ENCODE results near the gene RTP3.
"Not testable (repeated sequence)": the region's sequence is repeated elsewhere in the genome, so short reads cannot be mapped to it uniquely, and the experiment has no call there.

The RTP3 gene

DNA sequence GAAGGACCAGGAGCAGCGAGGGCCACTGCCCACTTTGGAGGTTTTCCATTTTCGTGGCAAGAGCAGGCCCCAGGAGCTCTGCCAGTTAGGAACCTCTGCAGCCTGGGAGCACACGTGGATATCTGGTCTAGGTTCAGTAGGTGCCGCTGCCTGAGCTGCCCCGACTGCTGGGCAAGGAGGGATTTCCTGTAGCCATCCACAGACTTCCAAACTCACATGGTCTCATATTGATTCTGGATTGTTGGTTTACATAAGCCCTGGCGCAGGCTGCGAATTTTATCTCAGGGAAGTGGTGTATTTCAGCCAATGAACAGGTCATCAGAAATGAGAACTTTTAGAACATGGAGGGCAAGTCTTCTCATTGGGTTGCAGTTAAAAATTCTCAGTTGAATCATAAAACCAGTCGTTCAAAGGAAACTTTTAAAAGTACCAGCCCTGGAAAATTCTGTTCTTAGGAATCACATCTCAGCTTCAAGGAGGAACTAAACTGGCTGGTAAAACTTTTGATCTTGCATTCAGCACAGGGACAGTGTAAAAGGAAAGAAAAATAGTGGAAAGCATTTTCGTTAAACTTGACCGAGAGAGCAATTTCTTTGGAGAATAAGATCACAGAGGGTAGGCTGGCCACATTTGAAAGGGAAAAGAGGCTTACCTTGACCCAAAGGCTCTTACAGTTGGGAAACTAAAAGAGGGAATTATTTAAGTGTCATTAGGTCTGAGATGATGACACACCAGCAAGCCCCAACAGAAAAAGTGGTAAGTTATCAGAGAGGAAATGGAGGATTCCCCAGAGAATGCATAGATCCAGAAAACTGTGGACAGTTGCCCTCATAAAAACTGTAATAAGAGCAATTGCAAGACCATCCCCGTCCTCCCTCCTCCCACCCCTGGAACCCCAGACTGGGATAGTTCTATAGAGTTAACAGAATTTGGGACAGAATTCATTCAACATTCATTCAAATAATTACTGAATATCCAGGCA, 6.4 kb upstream of the RTP3 start:
- DNase-seq: no peak

DNA sequence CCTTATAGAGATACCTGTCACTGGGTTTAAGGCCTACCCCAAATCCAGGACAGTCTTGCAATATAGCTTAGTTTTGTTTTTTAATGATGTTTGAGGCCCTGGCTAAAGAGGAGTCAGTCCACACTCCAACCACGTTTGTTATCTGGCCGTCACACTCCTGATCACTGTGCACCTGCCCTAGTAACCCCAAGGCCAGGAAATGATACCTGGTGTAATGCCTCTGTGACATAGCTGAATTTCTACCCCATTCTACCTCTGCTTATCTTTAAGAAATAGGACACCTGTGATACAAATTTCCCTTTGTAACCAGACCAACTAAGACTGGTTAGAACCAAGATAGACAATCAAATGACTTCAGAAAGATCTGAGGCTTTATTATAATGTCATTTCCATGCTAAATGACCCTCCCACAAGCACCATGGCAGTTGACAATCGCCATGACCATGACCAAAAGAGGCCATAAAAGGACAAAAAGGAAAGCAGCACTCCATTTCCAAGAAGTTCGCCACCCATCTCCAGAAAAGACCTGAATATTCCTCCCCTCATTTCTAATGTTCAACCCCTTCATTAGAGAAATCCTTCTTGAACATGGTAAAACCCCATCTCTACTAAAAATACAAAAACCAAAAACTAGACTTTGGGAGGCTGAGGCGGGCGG, 4.8 kb upstream of the RTP3 start:
- no peak for DNase-seq

DNA sequence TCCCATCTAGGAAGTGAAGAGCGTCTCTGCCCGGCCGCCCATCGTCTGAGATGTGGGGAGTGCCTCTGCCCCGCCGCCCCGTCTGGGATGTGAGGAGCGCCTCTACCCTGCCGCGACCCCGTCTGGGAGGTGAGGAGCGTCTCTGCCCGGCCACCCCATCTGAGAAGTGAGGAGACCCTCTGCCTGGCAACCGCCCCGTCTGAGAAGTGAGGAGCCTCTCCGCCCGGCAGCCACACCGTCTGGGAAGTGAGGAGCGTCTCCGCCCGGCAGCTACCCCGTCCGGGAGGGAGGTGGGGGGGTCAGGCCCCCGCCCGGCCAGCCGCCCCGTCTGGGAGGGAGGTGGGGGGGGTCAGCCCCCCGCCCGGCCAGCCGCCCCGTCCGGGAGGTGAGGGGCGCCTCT, 3.3 kb upstream of the RTP3 start:
- DNase-seq: not testable (repeated sequence)

DNA sequence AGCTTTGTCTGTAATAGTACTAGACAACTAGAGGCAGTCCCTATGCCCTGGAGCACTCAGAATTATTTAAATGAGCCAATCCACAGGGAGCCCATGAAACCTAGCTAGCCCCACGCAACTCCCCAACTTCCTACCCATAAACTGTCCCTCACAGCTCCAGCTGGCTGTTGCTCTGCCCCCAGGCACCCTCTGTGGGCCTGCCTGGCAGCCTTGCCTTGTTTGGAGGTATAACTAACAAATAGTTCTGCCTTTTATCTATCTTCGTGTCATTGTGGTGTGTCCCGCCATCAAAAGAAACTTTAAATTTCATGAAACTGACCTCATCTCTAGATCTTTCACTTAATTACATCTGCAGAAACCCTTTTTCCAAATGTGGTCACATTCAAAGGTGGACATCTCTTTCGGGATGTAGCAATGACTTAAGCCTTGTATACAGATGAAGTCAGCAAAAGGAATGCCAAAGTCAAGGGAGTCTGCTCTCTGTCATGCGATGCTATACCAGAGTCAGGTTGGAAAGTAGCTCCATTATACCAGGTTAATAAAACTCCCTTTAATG, 1.8 kb upstream of the RTP3 start:
- no peak for DNase-seq

DNA sequence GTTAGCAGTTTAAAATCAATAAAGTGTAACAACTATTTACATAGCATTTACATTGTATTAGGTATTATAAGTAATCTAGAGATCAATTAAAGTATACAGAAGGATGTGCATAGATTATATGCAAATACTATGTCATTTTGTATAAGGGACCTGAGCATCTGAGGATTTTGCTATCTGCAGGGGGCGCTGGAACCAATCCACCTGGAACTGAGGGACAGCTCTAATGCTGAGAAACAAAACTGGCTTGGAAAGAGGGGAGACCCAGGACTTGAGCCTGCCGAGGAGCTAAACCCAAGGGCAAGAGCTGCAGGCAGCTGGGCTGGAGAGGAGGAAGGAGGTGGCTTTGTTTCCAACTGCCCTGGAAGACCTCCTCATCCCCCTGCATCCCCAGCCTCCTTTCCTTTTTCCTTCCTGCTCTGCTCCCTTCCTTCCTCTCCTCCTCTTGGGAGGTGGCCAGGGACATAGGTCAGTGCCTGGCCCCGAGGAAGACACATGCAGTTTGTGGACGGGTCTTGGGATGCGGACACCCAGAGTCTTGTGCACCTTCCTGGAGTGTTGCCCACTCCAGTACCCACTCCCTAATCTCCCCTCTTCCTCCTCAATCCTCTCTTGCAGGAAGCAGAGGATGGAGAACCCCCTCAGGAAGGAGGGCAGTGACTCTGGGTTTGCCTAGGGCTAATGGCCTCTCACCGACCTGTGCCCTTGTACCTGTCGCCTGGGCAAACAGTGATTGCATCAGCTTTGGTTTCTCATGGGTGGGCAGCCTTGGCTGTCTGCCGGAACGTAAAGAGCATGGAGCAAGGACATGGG, 825 bp upstream of the RTP3 start:
- DNase-seq: no peak

DNA sequence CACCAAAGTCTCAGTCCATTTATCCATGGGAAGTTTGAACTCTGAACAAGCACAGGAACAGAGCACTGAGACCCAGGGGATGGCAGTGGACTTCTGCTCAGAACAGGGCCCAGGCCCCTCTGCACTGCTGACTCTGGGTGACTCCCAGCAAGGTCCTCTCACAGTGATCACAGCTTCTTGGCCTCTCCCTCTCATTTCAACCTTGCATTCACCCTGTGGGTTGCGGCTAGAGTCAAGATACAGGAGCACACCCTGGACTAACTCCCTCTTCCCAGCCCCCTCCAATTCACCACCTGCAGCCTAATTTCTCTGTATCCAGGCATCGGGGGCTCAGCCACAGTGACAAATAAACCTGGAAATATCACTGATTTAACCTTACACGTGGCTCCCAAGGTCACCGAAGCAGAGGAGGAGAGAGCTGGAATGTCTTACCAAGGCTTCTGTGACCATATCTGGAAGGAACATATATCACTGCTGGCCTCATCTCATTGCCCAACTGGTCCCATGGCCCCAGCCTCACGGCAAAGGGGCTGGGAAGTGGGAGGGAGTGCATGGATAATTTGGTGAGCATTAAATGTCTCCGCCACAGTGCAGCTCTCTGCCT, 1.2 kb downstream of the RTP3 start:
- DNase-seq: no peak

DNA sequence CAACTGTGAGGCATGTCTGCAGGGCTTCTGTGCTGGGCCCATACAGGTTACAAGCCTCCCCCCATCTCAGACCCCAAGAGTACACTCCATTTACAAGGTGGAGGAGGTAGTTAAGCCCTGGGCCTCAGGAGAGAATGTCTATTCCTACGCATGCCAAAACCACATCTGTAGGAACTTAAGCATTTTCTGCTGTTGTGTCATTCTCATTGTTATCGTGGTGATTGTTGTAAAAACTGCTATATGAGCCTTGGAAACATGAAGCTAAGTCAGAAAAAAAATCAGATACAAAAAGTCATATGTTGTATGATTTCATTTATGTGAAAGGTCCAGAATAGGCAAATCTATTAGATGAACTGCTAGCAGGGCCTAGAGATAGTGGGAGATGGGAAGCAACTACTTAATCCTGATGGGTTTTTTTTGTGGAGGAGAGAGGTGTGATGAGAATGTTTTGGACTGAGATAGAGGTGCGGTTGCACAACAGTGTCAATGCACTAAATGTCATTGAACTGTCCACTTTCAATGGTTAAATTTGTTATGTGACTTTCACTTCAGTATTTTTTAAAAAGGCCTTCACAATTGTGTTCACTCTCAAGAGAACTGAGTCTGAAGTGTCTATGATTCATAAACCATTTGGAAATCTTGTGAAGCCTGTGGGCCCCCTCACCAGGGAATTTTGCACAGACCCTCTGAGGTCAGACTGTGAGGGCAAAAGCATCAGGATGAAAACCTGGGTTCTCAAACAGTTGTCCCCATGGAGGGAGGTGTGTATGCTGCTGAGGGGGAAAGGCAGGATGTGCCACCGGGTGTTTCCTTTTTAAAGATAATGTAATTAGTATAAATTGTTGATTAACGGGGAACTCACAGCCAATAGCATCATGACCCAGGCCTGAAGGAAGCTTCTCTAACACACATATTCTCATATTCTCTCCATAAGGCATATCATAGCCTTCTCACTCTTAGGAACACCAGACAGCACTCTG, 3.2 kb downstream of the RTP3 start:
- DNase-seq: no peak

DNA sequence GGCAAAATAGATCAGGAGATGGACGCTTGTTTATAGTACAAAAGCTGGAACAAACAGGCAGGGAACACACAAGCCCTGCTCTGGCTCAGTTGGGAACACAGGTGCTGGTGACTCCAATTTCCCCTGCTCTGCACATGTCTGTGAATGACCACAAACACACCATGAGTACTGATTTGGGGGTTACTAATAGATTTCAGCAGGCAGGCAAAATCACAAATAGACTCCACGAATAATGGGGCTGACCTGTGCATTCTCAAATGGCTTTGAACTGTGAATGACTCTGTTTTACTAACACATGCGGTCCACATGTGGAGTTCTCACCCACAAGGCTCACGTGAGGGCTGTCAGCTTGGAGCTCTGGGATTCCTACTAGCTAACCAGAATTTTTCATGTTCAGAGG, 3.9 kb downstream of the RTP3 start:
- no peak for DNase-seq

DNA sequence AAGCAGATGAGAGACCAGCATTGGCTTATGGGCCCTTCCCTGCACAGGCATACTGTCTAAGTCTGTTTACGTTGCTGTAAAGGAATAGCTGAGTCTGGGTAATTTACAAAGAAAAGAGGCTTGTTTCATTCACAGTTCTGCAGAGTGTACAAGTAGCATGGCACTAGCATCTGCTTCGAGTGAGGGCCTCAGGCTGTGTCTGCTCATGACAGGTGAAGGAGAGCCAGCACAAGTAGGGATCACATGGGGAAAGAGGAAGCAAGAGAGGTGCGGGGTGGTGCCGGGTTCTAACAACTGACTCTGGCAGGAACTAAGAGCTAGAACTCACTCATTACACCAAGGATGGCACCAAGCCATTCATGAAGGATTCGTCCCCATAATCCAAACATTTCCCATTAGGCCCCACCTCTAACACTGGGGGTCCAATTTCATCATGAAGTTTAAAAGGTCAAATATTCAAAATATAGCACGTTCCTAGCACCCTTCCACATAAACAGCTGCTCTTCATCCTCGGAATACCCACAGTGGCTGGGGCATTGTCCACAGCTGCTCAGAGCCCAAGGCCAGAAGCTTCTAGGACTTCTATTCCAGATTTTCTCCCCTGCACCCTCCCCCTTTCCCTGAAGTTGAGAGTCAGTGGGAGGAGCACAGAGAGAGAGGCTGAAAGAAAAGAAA, 5.6 kb downstream of the RTP3 start:
- no peak for DNase-seq

DNA sequence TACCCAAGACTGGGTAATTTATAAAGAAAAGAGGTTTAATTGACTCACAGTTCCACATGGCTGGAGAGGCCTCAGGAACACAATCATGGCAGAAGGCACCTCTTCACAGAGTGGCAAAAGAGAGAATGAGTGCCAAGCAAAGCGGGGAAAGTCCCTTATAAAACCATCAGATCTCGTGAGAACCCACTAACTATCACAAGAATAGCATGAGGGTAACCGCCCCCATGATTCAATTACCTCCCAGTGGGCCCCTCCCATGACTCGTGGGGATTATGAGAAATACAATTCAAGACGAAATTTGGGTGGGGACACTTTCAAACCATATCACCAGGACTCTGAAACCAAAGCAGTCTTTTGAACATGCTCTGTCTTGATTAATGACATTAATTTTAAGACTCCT, 7.0 kb downstream of the RTP3 start:
- DNase-seq: no peak

DNA sequence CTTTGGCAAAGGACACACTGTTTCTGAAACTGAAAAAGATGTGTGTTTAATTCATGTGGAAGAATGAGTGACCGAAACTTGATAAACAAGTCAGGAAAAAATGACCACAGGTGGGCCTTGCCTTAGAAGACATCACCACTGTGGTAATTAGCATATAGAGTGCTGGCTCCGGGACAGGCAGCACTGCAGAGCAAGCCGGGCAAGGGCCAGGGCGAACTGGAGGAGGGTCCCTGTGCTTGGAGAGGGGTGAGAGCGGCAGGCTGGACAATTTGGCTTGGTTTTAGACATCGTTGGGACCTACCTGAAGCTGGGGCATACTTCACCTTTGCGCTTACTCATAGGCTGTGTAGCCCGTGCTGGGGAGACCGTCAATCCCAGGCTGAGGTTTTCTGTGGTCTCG, 8.2 kb downstream of the RTP3 start:
- DNase-seq: no peak

DNA sequence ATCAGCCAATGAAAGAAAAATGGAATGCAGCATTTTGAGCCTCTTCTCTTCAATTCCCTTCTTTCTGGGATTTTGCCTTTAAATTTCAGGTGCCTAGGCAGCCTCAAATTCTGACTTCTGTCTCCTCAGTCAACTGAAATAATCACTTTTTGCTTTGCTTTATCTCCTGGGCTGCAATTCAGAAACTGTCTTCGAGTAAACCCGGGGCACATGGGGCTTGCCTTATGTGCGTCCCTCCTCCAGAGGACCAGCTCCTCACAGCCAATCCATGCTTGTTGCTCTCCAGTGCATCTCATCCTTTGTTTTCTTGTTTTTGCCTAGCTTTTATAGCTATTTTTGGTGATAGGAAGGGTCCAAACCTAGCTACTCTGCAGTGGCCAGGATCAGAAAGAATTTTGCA, 8.8 kb downstream of the RTP3 start:
- no peak for DNase-seq

DNA sequence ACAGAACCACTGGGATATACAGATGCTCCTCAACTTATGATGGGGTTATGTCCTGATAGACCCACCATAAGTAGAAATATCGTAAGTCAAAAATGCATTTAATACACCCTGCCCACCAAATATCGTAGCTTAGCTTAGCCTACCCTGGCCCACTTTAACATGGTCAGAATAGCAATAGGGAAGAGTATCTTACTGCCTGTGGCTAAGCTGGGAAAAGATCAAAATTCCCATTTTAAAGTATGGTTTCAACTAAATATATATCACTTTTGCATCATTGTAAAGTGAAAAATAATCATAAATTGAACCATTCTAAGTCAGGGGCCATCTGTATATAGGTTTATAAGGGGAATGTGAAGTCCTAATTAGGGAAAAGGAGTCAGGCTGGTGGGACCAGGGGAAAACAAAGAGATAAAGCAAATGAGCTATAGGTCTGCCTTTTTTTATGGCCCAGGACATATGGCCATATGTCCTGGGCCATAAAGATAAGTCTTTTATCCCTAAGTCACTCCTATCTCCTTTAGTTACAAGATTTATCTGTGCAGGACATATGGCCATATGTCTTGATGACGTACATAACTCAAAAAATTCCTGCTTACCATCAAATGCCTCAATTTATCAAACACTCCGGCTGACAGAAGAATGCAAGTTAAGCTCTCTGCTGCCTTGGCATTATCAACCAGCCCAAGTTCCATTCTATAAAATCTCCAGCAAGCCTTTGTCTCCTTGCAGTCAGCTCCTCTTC, 11.2 kb downstream of the RTP3 start:
- no peak for DNase-seq

DNA sequence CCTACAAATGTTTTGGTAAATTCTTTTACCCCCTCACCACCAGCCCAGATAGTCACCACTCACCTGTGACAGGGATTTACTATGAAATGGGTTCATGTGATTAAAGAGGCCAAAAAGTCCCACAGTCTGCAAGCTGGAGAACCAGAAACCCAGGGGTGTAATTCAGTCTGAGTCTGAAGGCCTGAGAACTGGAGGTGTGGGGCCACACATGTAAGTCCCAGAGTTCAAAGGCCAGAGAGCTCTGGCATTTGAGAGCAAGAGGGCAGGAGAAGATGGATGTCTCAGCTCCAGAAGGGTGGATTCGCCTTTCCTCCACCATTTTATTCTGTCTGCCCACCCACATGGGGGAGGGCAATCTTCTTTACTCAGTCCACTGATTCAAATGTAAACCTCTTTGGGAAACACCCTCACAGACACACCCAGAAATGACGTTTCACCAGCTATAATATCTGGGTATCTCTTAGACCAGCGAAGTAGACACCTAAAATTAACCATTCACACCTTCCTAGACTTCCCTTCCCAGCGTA, 11.9 kb downstream of the RTP3 start:
- DNase-seq: no peak

DNA sequence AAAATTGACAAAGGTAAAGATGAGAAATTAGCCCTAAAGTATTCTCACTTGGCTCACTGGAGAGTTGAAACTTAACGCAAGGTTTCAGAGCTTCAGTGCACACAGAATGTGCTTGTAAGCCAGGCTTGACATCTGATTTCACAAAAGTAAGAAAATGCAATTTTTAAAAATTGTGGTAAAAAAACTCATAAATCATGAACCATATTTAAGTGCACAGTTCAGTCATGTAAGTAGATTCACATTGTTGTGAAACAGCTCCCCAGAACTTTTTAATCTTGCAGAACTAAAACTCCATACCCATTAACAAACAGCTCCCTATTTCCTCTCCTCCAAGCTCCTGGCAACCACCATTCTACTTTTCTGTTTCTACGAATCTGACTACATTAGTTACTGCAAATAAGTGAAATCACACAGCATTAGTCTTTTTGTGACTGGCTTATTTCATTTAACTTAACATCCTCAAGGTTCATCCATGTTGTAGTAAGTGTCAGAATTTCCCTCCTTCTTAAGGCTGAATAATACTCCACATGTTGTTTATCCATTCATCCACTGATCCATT, 14.5 kb downstream of the RTP3 start:
- DNase-seq: no peak

DNA sequence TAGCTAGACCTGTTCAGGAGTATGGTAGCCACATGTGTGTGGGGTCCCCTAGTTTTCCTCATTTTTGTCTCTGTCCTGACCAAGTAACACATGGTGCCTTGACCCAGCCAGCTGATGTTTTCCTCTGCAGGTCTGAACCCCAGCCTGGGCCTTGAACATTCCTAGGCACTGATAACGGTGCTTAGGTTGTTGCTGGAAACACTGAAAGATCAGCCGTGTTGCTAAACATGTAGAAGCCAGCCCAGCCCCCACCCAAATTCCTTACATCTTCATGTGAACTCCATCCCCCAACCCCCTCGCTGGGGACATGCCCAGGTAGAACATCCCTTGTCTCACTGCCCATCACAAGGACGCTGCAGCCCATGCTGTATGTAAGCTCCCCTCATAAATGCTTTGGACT, 18.7 kb downstream of the RTP3 start:
- DNase-seq: no peak

DNA sequence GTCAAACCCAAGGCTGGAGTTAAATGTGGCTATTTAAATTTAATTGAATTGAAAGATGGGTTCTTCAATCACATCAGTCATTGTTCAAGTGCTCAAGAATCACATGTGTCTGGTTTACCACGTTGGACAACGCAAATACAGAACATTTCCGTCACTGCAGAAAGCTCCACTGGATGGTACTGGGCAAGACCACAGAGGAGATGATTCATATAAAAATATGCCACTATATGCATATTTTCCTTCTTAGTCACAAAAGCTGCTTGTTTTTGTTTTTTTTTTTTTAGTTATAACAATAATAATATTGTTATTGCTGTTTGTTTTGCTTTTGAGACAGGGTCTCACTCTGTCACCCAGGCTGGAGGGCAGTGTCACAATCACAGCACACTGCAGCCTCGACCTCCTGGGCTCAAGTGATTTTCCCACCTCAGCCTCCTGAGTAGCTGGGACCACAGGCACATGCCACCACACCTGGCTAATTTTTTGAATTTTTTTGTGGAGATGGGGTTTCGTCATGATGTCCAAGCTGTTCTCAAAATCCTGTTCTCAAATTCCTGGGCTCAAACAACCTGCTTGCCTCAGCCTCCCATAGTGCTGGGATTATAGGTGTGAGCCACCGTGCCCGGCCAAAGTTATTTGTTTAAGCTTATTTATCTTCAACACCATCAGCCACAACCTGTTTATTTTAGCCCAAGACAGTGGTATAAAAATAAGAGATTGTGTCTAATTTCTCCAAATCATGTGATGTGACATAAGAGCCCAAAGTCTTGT, 19.4 kb downstream of the RTP3 start:
- no peak for DNase-seq

DNA sequence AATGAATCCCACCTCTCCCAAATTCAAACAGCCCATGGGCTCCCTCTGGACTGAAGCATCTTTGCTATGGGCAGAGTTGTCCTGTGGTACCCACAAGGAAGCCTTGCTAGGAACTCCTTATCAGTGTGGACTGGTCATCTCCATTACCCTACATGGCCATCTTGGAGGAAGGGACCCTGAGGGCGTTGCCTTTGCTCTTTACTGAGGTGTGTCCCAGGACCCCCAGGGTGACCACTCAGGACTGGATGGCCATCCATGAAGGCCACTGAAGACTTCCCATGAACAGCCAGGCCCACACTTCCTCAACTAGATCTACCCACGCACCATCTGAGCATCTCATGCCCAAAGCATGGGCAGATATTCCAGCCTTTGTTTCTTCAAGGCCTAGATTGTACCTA, 20.0 kb downstream of the RTP3 start:
- DNase-seq: no peak

DNA sequence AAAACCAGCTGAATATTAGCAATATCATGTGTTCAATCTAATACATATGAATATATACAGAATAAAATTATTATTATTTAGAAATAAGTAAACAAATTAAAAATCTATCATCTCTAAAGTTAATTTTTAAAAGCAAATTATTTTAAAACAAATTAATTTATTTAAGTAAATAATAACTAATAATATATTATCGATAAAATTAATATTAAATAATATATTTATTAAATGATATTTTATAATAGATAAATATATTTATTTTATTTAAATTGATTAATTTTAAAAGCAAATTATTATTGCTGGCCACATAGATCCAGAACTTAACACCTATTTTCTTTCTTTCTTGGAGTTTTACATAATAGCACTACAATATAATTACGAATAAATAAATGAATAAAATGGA, 22.2 kb downstream of the RTP3 start:
- no peak for DNase-seq
